Pons (tissue), 1 donor: Measurements from ENCODE around the gene SLC11A1.

Experiments used
- DNase-seq: peaks from one replicate; pipeline ENCODE4 v3.0.0-alpha.2; 2016; ENCODE audit warnings: low spot score

The SLC11A1 gene

GRCh38 chr2:218405746-218406208 lies 23.7 kb downstream of the SLC11A1 start:
- DNase-seq: peak; percentile 26

GRCh38 chr2:218406209-218406948 lies 24.3 kb downstream of the SLC11A1 start:
- DNase-seq: peak; percentile 93

- DNase-seq: peak; percentile 52
These were observed 25.0 kb downstream of the SLC11A1 start for GRCh38 chr2:218406949-218407618.

- no peak for DNase-seq
These were observed 25.6 kb downstream of the SLC11A1 start for GRCh38 chr2:218407717-218408116.

- no peak for DNase-seq
These were observed 36.2 kb downstream of the SLC11A1 start for GRCh38 chr2:218418321-218418716.

- no peak for DNase-seq
These were observed 36.8 kb downstream of the SLC11A1 start, which contains the start of gene VIL1 for GRCh38 chr2:218418717-218419458. Gene VIL1 (plus strand): TSS chr2:218419123. CDS start chr2:218423779, 4,656 bp downstream.

GRCh38 chr2:218419630-218420216 lies 37.6 kb downstream of the SLC11A1 start:
- no peak for DNase-seq

- no peak for DNase-seq
These were observed 39.0 kb downstream of the SLC11A1 start for GRCh38 chr2:218421027-218421426.

GRCh38 chr2:218422403-218423086 lies 40.5 kb downstream of the SLC11A1 start:
- no peak for DNase-seq

GRCh38 chr2:218423584-218423983 lies 41.5 kb downstream of the SLC11A1 start:
- no peak for DNase-seq

GRCh38 chr2:218425531-218425930 lies 43.5 kb downstream of the SLC11A1 start:
- no peak for DNase-seq

GRCh38 chr2:218427741-218428140 lies 45.7 kb downstream of the SLC11A1 start:
- DNase-seq: no peak

GRCh38 chr2:218428846-218429558 lies 46.9 kb downstream of the SLC11A1 start:
- no peak for DNase-seq

GRCh38 chr2:218429911-218430692 lies 48.0 kb downstream of the SLC11A1 start:
- no peak for DNase-seq

GRCh38 chr2:218430721-218431120 lies 48.6 kb downstream of the SLC11A1 start:
- DNase-seq: no peak

GRCh38 chr2:218431878-218432277 lies 49.8 kb downstream of the SLC11A1 start:
- no peak for DNase-seq

- DNase-seq: no peak
These were observed 50.7 kb downstream of the SLC11A1 start for GRCh38 chr2:218432676-218433365.

GRCh38 chr2:218434456-218434855 lies 52.4 kb downstream of the SLC11A1 start:
- DNase-seq: no peak
